Spleen (tissue), 7 donors: ENCODE data around the gene HAVCR1.

ENCODE experiments used
- CTCF ChIP-seq, 11 experiments: fragments of 200-600 bp in 7 of 11; fragments of 450-650 bp in 4 of 11; sonication (generic) in 4 of 11; IDR thresholded peaks in 8 of 11; conservative IDR thresholded peaks in 3 of 11; 1 replicate in 7 of 11; 2 replicates in 4 of 11; pipeline versions ENCODE4 v1.4.0 to v1.8.0; 2016 to 2021; ENCODE audit warnings: antibody characterized with exemption in 11 of 11, inconsistent platforms in 4 of 11, mild to moderate bottlenecking in 1 of 11
- POLR2A ChIP-seq, 3 donors: fragments of 450-650 bp; IDR thresholded peaks; one replicate each; pipeline ENCODE4 v1.5.1; 2017; ENCODE audit warnings: antibody characterized with exemption in 3 of 3, mild to moderate bottlenecking in 1 of 3
- POLR2AphosphoS5 ChIP-seq, 3 donors: sonication (generic); formaldehyde crosslinking; IDR thresholded peaks; one replicate each; pipeline ENCODE4 v1.5.1; 2017; ENCODE audit warnings: antibody characterized with exemption in 3 of 3
- donor health status: DM: no; HTN: no; CAD: no; lungs with moderate emphysema.
- donor health status: DM: no; HTN: no; CAD: no.
- donor health status: DM: no; HTN: no; CAD: no.

- TF ChIP-seq CTCF (IDR thresholded peaks at IDR 0.05 in 8 of 11, conservative IDR thresholded peaks at IDR 0.05 in 3 of 11) (no peak), POLR2A (IDR thresholded peaks at IDR 0.05) (no peak), POLR2AphosphoS5 (IDR thresholded peaks at IDR 0.05) (peak in 1 of 3 donors; percentile 72)
Observed at GRCh38 chr5:157025093-157025698, 33.7 kb downstream of the HAVCR1 start.
